Type B pancreatic cell (in vitro differentiated cells): ENCODE measurements around the gene PDCD7. TPM values are rescaled to one million over a fixed set of nuclear protein-coding genes. Genes with fewer than 3 reads are reported as not detected.

Experiments
- DNase-seq: peaks from one replicate; pipeline ENCODE4 v3.0.0; 2021; ENCODE audit warnings: mixed read lengths; ENCODE audit not compliant: unreplicated experiment; ENCODE audit errors: extremely low spot score
- H3K27ac Mint-ChIP-seq: 2 replicates; pipeline ENCODE4 v1.8.0; 2021; ENCODE audit warnings: mild to moderate bottlenecking, mixed read lengths
- H3K27me3 Mint-ChIP-seq: 2 replicates; pipeline ENCODE4 v1.8.0; 2021; ENCODE audit warnings: mixed read lengths
- H3K36me3 Mint-ChIP-seq: 2 replicates; pipeline ENCODE4 v1.8.0; 2021; ENCODE audit warnings: mixed read lengths
- H3K4me1 Mint-ChIP-seq: one replicate; pipeline ENCODE4 v1.8.0; 2021; ENCODE audit warnings: mixed read lengths; ENCODE audit not compliant: unreplicated experiment
- H3K4me3 Mint-ChIP-seq: 2 replicates; pipeline ENCODE4 v1.8.0; 2021; ENCODE audit warnings: mild to moderate bottlenecking, mixed read lengths
- H3K9me3 Mint-ChIP-seq: 2 replicates; pipeline ENCODE4 v1.8.0; 2021; ENCODE audit warnings: mixed read lengths
- CTCF ChIP-seq: fragments of 200-600 bp; sonication (generic); conservative IDR thresholded peaks from 2 replicates; pipeline ENCODE4 v1.5.0; 2021; ENCODE audit warnings: antibody characterized with exemption, mild to moderate bottlenecking
- total RNA-seq: library from RNA; stranded (reverse); gene quantifications from 2 replicates; pipeline ENCODE4 v1.2.1, GENCODE V29; 2021; ENCODE audit warnings: low replicate concordance

Gene PDCD7
- total RNA-seq, 1 donor from 2014 or later = 38.9 TPM

GRCh38 chr15:65134538-65134937 is 930 bp upstream of the PDCD7 start:
- DNase-seq = no peak
- Mint-ChIP-seq H3K27ac (no peak overlapping the region), H3K4me1 (peaks cover 10% of the 10 kb centered on the region), H3K9me3 (peaks cover 9% of the 10 kb centered on the region), H3K4me3 (peak overlapping the region; percentile 97), H3K36me3 (peaks cover 8% of the 10 kb centered on the region), H3K27me3 (peaks cover 3% of the 10 kb centered on the region)
- TF ChIP-seq CTCF = no peak

- TF ChIP-seq CTCF = no peak
- Mint-ChIP-seq H3K27ac (peak overlapping the region; percentile 81), H3K4me3 (peak overlapping the region; percentile 90), H3K9me3 (peaks cover 9% of the 10 kb centered on the region), H3K4me1 (peaks cover 10% of the 10 kb centered on the region), H3K27me3 (peaks cover 3% of the 10 kb centered on the region), H3K36me3 (peaks cover 12% of the 10 kb centered on the region)
- DNase-seq = peak; percentile 74
Measured at GRCh38 chr15:65132878-65133547, 595 bp downstream of the PDCD7 start.

- H3K36me3 Mint-ChIP-seq = peaks cover 23% of the 10 kb centered on the region
- peaks cover 3% of the 10 kb centered on the region for H3K9me3 Mint-ChIP-seq
- DNase-seq = no peak
- peaks cover 10% of the 10 kb centered on the region for H3K4me1 Mint-ChIP-seq
- no peak for TF ChIP-seq CTCF
- H3K27ac Mint-ChIP-seq = peak overlapping the region; percentile 52
- peak overlapping the region; percentile 68 for H3K4me3 Mint-ChIP-seq
- peaks cover 3% of the 10 kb centered on the region for H3K27me3 Mint-ChIP-seq
Measured at GRCh38 chr15:65130941-65131340, 2.7 kb downstream of the PDCD7 start.

GRCh38 chr15:65115542-65115941 is 18.1 kb downstream of the PDCD7 start:
- H3K36me3 Mint-ChIP-seq = peaks cover 49% of the 10 kb centered on the region
- H3K4me1 Mint-ChIP-seq = peaks cover 14% of the 10 kb centered on the region
- H3K9me3 Mint-ChIP-seq = no peaks in the 10 kb centered on the region
- DNase-seq = no peak
- no peak for TF ChIP-seq CTCF
- no peak overlapping the region for H3K4me3 Mint-ChIP-seq
- no peaks in the 10 kb centered on the region for H3K27me3 Mint-ChIP-seq
- H3K27ac Mint-ChIP-seq = no peak overlapping the region

- H3K9me3 Mint-ChIP-seq = no peaks in the 10 kb centered on the region
- H3K27ac Mint-ChIP-seq = no peak within 1 kb of the TSS
- no peak for DNase-seq
- no peak for TF ChIP-seq CTCF
- H3K4me3 Mint-ChIP-seq = no peak within 1 kb of the TSS
- H3K27me3 Mint-ChIP-seq = no peaks in the 10 kb centered on the region
- H3K36me3 Mint-ChIP-seq = peaks cover 49% of the 10 kb centered on the region
- H3K4me1 Mint-ChIP-seq = peaks cover 15% of the 10 kb centered on the region
Measured at GRCh38 chr15:65115086-65115485, 18.5 kb downstream of the PDCD7 start, which contains the start of gene UBAP1L. Gene UBAP1L (minus strand): TSS chr15:65115200. CDS start chr15:65106215, 8,985 bp downstream.
